HG03064 (cell line): ENCODE measurements around the gene ADA.
"Not testable (repeated sequence)": the region's sequence is repeated elsewhere in the genome, so short reads cannot be mapped to it uniquely, and the experiment has no call there.

Source experiments
- ATAC-seq: cut with Tn5 transposase; IDR thresholded peaks from one replicate; pipeline ENCODE4 v1.9.1; 2021; ENCODE audit warnings: low read depth; ENCODE audit not compliant: unreplicated experiment

The ADA gene

DNA sequence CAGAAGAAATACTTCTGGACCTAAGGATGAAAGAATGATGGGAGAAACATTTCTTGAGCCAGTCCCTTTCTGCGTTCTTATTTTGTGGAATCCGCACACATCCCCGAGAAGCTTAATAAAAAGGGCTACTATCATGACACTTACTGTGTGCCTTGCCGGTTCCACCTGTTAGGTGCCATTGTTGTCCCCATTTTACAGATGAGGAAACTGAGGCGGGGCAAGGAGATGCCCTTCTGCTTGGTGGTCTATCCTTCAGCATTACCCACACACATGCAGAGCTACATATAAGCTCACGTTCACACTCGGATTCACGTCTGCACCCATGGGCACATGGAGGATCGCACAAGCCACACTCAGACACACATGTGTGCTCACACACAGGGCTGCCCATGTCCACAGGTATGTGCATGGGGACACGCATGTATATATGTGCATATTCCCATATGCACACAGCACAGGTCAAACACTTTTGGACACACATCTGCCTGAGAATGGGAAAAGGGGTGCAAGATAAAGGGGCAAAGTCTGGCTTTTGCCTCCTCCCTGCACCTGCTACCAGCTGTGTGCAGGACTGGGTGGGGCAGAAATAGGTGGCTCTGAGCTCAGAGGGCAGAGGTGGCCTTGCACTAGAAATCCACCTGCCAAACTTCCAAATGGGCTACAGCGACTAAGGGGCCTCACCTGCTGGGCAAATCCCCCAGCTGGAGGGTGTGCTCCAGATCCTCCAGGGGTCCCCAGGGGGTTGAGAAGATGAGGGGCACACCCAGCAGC, 30.5 kb upstream of the ADA start:
- ATAC-seq, result no peak

DNA sequence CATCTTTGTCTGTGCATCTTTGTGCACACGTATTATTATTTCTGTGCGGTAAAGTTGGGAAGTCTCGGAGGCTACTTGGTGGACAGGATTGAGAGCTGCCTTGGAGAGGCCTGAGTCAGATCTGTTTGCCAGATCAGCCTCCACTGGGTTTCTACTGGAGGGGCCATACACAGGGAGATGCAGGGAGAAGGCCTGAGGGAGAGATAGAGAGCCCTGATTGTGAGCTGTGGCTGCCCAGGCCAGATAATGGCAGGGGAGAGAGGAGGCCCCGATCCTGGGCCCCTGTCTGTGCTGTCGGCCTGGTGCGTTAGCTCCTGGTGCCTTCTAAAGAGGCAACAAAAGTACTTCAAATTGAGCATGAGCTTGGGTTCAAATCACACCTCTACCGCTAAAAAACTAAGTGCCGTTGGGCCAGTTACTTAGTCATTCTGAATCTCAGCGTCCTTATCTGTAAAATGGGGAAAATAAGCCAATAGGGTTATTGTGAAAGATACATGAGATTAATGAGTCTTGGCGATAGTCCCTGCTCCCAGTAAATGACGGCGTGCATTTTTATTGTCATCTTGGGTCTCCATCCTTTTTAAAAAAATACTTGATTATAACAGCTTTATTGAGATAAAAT, 27.6 kb upstream of the ADA start:
- ATAC-seq, result no peak

DNA sequence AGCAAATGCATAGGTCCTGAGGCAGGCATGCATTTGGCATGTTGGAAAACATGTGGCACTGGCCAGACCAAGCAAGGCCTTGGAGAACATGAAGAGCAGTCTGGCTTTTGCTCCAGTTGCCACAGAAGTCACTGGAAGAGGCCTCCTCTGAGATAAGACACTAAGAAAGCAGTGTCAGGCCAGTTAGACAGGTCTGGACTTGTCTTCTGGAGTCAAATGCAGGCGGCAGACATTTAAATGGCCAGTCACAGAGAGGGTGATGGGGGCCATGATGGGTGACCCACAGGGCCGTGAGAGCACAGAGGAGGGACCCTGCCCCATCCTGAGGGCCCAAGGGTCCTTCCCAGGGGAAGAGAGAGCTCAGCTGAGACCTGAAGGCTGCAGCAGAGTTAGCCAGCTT, 26.7 kb upstream of the ADA start:
- no peak for ATAC-seq

DNA sequence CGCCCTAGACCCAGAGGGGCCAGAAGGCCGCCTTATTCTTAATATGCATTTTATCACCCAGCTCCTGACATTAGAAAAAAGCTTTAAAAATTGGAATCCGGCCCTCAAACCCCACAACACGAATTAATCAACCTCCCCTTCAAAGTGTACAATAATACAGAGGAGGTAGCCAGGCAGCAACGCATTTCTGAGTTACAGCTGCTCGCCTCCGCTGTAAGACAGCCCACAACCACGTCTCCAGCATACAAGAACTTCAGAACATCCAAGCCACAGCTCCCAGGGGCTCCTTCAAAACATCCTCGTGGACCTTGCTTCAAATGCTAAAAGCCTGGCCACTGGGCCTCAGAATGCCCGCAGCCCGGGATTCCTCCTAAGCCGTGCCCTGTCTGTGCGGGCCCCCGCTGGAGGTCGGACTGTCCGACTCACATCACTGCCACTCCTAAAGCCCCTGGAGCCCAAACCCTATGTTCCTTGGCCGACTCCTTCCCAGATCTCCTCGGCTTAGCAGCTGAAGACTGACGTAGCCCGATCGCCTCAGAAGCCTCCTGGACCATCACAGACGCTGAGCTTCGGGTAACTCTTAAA, 20.9 kb upstream of the ADA start:
- not testable (repeated sequence) for ATAC-seq

DNA sequence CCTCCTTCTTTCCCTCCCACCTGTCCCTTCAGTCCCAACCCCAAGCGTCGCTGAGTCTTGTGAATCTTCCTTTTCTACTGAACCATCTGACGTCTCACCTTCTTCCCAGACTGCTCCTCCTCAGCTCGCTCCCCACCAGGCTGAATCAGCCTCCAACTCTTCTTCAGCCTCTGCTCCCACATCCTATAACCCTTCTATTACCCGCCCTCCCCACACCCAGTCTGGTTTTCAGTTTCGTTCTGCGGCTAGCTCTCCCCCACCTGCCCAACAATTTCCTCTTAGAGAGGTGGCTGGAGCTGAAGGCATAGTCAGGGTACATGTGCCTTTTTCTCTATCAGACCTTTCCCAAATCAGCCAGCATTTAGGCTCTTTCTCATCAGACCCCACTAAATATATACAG, 20.0 kb upstream of the ADA start:
- not testable (repeated sequence) for ATAC-seq

DNA sequence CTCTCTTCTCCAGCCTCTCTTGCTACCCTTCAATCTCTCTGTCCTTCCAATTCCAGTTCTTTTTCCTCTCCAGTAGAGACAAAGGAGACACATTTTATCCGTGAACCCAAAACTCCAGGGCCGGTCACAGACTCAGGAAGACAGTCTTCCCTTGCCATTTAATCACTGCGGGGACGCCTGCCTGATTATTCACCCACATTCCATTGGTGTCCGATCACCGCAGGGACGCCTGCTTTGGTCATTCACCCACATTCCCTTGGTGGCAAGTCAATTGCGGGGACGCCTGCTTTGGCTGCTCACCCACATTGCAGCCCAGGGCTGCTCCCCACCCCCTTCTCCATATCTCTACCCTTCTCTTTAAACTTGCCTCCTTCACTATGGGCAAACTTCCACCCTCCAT, 19.4 kb upstream of the ADA start:
- not testable (repeated sequence) for ATAC-seq

DNA sequence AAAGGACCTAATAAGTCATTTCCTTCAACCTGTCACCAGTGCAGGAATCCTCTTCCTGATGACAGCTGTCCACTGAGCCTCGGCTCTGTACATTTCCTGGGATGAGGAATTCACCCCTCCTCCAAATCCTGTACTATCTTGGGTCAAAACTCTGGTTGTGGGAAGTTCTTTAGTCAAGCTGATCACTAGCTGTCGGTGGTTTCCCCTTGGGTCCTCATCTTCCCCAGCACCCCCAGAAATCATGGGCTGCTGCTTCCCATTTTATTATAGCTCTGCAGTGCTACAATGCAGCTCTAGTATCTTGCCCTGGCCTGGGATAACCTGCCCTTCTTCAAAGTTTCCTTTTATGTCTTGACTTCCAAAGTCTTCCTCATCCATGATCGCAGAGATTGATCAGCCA, 14.6 kb upstream of the ADA start:
- no peak for ATAC-seq

DNA sequence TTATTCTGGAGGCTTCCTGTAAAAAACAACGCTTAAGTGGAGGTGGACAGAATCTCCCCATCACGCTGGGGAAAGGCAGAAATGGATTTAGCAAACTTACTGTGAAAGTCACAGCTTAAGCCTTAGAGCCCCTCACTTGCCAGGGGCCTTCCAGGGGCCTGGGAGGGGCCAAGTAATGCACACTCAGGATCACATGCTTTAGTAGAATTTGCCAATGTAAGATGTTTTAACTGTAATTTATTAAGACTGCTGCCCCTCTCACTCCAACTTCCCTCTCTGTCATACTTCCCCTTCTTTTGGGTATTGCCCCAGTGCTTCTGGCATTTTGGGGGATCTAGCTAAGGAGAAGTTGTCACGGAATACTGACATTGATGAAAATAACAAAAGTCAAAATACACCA, 12.6 kb upstream of the ADA start:
- ATAC-seq, result no peak

DNA sequence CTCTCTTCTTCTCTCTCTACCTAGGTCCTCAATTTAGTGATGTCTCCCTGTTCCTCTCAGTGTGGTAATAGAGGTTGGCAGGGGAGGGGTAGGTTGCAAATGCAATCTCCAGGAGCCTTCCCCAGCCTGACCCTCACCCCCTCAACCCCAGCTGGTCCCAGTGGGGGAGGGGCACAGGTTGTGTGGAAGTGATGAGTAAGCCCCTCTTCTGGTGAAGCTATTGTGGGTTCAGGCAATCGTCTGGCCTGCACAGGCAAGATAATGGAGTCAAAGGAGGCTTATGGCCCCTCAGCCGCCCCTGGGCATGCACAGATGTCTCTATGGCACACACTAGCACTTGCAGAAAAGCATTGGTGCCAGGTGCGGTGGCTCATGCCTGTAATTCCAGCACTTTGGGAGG, 10.8 kb upstream of the ADA start:
- ATAC-seq, result no peak

DNA sequence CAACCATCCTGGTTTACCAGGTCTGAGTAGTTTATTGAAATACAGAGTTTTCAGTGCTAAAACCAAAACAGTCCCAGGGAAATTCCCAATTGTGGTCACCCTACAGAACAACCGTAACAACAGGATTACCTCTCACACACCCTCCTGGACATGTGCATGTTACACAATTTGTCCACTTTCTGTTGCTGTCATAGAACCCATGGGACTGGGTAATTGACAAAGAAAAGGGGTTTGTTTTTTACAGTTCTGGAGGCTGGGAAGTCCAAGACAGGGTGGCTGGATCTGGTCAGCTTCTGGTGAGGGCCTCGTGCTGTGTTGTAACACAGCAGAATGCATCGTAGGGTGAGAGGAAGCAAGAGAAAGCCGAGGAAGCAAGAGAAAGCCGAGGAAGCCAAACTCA, 9.1 kb upstream of the ADA start:
- no peak for ATAC-seq

DNA sequence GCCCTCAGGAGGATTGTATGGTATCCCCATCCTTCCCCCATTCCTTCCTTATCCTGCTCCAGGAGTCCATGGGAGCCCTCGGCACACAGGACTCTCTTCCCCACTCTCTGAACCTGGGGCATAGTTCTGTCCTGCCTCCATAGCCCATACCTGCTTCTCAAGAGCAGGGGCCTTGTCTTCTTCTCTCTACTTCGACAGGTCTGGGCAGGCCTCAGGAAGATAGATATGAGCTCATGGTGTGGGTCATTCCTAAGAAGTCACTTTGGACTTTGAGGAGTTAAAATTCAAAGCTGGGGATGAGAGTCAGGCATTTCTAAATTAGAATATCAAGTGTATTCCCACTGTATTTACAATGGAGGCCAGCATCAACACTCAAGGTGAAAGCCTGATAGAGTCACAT, 8.4 kb upstream of the ADA start:
- no peak for ATAC-seq

DNA sequence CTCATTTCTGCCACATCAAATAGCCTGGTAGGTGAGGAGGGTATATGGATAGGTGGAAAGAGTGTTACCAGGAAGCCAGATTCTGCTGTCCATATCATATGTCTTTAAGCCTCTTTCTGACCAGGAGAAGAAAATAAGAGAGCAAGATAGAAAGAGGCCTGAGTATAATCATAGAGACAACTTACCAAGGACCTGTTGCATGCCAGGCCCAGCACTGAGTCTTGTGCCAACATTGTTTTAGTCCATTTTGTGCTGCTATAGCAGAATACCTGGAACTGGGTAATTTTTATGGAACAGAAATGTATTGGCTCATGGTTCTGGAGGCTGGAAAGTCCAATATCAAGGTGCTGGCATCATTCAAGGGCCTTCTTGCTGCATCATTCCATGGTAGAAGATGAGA, 7.3 kb upstream of the ADA start:
- no peak for ATAC-seq

DNA sequence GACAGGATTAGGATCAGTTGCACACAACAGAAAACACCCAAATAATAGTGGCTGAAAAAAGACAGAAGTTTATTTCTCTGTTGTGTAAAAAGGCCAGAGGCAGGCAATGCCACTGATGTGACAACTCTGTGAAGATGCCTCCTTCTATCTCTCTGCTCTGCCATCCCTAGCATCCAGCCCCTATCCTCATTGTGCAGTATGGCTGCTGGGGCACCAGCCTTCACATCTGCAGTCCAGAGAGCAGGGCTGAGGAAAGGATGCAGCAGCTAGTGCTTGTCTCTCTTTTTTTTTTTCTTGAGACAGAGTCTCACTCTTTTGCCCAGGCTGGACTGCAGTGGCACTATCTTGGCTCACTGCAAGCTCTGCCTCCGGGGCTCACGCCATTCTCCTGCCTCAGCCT, 6.4 kb upstream of the ADA start:
- no peak for ATAC-seq

DNA sequence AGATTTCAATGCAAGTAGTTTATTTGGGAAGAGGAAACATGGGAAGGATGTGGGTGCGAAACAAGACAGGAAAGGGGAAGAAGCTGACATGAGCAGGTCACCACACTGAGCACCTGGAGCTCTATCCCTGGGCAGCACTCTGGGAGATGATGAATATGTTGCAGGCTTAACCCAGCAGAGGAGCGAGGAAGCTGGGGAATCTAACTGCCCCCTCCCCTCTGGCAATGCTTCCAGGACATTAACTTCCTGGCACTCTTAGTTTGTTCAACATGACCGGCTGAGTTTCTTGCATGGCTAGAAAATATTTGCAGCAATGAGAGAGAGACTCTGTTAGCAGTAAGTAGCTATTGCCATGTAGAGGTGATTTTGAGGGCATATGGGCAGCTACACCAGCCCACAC, 4.9 kb upstream of the ADA start:
- ATAC-seq, result no peak

DNA sequence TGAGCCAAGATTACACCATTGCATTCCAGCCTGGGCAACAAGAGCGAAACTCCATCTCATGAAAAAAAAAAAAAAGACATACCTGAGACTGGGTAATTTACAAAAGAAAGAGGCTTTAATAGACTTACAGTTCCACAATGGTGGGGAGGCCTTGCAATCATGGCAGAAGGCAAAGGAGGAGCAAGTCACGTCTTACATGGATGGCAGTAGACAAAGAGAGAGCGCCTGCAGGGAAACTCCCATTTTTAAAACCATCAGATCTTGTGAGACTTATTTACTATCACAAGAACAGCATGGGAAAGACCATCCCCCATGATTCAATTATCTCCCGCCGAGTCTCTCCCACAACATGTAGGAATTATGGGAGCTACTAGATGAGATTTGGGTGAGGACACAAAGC, 2.7 kb upstream of the ADA start:
- not testable (repeated sequence) for ATAC-seq

DNA sequence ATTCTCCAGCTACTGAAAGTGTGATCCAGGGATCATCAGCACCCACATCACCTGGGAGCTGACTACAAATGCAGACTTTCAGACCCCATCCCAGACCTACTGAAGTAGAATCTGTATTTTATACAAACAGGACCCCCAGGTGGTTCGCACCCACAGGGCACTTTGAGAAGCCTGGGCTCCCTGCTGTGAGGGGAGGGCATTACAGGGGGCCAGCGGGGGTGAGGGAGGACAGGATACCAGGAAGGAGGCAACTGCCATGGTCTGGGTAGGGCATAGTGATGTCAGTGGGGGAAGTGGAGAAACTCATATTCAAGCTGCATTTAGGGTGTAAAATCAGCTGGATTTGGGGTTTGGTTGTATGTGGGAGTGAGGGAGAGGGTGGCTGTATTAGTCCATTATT, 2.0 kb upstream of the ADA start:
- no peak for ATAC-seq

DNA sequence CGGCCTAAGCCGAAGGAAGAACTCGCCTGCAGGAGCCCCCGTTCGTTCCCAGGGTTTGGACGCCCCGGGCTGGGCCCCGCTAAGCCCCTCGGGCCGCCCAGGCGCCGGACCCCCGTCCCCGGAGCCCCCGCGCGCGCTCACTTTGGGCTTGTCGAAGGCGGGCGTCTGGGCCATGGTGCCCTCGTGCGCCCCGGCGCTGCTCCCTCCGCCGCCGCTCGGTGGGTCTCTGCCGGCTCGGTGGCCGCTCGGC, 140 bp downstream of the ADA start:
- ATAC-seq, result no peak

DNA sequence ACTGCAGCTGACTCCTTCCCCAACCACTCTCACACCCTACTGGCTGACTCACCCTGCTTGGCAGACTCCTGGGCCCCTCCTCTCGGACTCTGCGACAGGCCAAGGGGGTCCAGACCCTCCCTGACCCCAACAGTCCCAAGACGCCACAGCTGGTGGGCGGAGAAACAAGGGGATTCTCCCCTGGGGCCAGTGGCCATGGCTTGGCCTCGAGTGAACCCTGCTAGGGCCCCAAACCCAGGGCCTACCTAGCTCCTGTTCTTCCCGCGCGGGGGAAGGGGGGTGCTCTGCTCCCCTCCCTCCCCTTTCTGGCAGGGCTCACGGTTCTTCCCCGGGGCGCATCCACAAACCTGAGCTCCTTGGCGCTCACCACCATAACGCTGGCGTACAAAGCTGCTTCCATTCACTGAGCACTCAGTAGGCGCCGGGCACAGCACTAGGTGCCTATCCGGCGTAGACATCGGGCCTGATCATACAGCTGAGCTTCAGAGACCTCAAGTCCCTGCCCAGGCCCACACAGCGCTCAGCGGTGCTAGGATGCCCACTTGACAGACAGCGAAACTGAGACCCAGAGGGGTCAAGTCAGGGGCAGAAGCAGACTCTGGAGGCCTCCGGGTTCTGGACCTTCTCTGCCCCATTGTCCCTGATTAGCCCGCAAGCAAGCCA, 597 bp downstream of the ADA start:
- no peak for ATAC-seq

DNA sequence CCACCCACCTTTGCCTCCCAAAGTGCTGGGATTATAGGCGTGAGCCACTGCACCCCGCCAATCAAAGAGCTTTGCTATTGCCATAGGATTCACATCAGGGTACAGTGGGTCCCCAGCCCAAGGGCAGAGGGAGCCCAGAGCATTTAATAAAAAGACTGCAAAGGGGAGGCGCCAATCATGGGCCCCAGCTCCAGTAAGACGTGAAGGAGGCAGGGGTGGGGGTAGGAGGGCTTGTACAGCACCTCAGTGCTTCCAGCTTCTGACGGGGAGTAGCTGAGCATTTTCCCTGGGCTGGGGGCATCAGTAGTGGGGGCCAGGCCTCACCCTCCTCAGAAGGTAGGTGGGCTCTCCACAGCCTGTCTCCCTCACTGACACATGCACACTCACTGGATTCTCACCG, 1.5 kb downstream of the ADA start:
- no peak for ATAC-seq

DNA sequence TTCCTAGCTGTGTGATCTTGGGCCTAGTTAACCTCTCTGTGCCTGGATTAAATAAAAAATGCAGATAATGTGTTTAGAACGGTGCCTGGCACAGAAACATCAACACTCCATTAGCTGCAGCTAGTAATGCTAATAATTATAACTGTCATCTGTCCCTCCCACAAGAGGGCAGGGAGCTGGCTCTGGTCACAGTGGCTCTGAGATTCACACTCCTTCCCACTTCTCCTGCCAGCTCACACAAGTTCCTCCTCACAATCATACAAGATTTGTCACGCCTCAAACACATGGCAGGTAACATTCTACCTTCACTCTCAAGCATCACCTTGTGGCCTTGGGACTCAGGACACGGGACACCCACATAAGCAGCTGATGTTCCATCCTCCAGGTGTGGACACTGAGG, 2.4 kb downstream of the ADA start:
- no peak for ATAC-seq

DNA sequence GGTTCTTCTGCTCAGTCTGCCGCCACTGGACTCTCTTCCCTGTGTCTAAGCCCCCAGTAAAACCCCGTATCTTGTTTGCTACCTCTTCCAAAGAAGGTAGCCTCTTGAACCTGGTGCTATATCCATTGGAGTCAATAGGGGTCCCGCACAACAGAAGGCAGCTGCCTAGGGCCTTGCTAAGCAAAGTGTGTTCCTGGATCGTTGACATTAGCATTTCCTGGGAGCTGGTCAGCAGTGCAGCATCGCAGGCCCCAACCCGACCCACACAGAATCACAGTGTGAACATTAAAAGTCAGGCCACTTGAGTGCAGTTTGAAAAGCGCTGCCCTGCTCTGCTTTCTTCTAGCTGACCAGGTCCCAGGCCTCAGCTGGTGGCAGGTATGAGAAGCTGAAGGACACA, 2.9 kb downstream of the ADA start:
- ATAC-seq, result no peak

DNA sequence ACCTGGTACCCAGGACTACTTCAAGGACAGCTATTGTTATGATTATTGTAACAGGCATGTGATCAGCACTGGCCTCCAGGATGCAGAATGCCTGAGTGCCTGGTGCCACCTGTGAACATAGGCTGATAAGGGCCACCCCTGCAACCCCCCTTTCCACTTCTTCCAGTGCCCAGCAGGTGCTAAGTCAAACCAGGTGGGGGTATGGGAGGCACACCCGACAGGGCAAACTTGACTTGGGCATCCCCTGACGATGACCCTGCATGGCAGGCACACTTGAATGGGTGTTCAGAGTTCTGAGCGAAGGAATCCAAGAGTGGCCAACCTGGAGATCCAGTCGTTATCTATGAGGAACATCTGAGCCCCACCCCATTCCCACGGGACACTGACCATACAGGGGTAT, 3.4 kb downstream of the ADA start:
- no peak for ATAC-seq
